GM06990 (cell line): ENCODE results near the gene PCCA.

ENCODE experiments used
- DNase-seq: peaks from one replicate; pipeline ENCODE4 v3.0.0-alpha.2; 2011; ENCODE audit not compliant: insufficient read length; ENCODE audit errors: extremely low read depth
- H3K27me3 ChIP-seq: replicated peaks from 2 replicates; pipeline ENCODE4 v1.6.0; 2011; ENCODE audit warnings: low read length; ENCODE audit not compliant: control insufficient read depth, insufficient read depth
- H3K36me3 ChIP-seq: 2 replicates; pipeline ENCODE4 v1.5.1; 2011; ENCODE audit warnings: low read length; ENCODE audit not compliant: control insufficient read depth, insufficient read depth
- H3K4me3 ChIP-seq: replicated peaks from 2 replicates; pipeline ENCODE4 v1.5.1; 2011; ENCODE audit warnings: low read depth, mild to moderate bottlenecking, control low read depth, low read length
- TF ChIP-seq, protein P1 (sequence below): IDR thresholded peaks from 2 replicates; pipeline ENCODE4 v1.5.1; 2011; ENCODE audit warnings: low read length, control low read depth, mild to moderate bottlenecking, inconsistent platforms; ENCODE audit not compliant: insufficient read depth, poor library complexity, severe bottlenecking

The PCCA gene

DNA sequence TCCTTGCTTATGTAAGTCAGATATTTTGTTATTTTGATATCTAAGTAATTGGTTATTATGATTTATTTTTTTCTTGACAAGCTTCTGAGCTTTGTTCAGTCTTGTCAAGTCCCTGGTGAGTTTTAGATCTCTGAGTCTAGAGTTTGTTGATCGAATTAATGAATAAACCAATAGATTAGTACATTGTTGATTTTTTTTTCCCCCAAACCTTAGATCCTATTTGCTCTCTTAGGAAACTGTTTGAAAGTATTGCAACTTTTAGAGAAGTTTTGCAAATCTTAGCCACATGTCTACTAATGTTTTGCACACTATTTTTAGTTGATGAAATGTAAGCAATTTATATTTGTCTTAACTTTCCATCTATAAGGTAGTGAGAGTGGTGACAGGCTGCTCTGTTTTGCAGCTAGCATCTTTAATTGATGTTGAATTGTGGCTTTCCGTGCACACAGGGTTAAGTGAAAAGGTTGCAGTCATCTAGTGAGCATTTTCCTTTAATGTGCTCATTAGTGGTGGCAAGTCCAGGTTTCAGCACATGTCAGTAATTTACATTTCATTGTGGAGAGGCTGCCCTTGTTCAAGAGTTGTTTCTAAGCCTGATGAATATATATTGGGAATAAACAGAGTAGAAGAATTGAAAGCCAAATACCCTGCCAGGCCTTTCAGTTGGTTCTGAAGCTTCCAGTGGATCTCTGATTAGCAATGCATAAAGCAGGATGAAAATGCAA is 86.3 kb downstream of the PCCA start:
- TF ChIP-seq, protein P1, sequence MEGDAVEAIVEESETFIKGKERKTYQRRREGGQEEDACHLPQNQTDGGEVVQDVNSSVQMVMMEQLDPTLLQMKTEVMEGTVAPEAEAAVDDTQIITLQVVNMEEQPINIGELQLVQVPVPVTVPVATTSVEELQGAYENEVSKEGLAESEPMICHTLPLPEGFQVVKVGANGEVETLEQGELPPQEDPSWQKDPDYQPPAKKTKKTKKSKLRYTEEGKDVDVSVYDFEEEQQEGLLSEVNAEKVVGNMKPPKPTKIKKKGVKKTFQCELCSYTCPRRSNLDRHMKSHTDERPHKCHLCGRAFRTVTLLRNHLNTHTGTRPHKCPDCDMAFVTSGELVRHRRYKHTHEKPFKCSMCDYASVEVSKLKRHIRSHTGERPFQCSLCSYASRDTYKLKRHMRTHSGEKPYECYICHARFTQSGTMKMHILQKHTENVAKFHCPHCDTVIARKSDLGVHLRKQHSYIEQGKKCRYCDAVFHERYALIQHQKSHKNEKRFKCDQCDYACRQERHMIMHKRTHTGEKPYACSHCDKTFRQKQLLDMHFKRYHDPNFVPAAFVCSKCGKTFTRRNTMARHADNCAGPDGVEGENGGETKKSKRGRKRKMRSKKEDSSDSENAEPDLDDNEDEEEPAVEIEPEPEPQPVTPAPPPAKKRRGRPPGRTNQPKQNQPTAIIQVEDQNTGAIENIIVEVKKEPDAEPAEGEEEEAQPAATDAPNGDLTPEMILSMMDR, result no peak
- no peaks in the 10 kb centered on the region for H3K27me3 ChIP-seq
- no peak for DNase-seq
- H3K36me3 ChIP-seq, result no peaks in the 10 kb centered on the region
- H3K4me3 ChIP-seq, result no peak overlapping the region

DNA sequence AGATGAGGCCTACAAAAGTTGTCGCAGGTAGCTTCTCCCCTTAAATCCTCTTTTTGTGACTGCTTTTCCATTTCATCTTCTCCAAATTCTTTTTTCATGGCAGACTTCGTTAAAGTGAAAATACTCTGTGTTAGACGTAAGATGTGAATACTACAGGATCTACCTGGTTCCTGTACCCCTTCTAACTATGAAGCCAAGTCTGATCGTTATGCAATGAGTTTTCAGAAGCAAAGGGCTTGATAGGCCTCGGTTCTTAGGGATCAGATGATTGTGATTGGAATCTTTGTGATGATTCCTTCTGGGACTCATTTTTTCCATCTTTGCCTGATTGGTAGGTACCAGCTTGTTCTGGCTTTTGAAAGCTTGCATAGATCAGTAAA is 86.9 kb downstream of the PCCA start:
- H3K4me3 ChIP-seq, result no peak overlapping the region
- DNase-seq, result no peak
- TF ChIP-seq, protein P1, result no peak
- no peaks in the 10 kb centered on the region for H3K36me3 ChIP-seq
- H3K27me3 ChIP-seq, result no peaks in the 10 kb centered on the region

DNA sequence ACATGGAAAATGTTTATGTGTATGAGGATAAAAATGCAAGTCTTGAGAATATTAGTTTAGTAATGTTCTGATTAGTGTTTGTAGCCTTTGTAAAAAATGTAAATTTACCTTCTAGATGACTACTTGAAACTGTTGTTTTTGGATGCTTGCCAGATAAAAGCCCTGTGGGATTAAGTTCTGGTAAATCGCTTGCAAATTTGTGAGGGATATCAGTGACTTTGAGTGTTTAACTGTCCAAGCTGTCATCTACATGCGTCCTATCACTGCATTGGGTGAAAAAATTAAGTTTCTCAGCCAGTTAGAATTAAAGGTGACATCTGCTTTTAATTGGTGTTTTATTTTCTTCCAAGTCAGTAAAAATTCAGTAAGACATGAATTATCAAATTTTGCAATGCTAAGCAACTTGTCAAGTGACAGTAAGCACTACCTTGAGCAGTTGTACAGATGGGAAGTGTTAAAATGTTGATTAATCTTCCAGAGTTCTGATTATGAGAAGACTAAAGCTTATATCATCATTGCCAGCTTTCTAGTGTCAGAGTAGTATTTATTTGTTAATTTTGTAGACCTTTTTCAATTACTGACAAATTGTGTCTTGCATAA is 88.0 kb downstream of the PCCA start:
- TF ChIP-seq, protein P1, result no peak
- Histone ChIP-seq H3K4me3 (no peak overlapping the region), H3K36me3 (no peaks in the 10 kb centered on the region), H3K27me3 (no peaks in the 10 kb centered on the region)
- DNase-seq, result no peak

GRCh38 chr13:100178309-100178708 is 89.4 kb downstream of the PCCA start:
- TF ChIP-seq, protein P1, result no peak

GRCh38 chr13:100179276-100179675 is 90.4 kb downstream of the PCCA start:
- TF ChIP-seq, protein P1, result no peak
- no peaks in the 10 kb centered on the region for H3K36me3 ChIP-seq
- H3K27me3 ChIP-seq, result no peaks in the 10 kb centered on the region
- no peak for DNase-seq
- no peak overlapping the region for H3K4me3 ChIP-seq

More at GRCh38 chr13:100178309-100178708, 89.4 kb downstream of the PCCA start:
- no peak for DNase-seq
- no peaks in the 10 kb centered on the region for H3K27me3 ChIP-seq
- H3K36me3 ChIP-seq, result no peaks in the 10 kb centered on the region
- no peak overlapping the region for H3K4me3 ChIP-seq
